PC-3 (cell line): ENCODE measurements around the gene TMOD2. TPM values are rescaled to one million over a fixed set of nuclear protein-coding genes. Genes with fewer than 3 reads are reported as not detected.

ENCODE experiments used
- ATAC-seq: fragments of 200-7000 bp; cut with Tn5 transposase; 2 replicates; pipeline ENCODE4 v1.9.1; 2020; ENCODE audit warnings: mild to moderate bottlenecking, moderate library complexity
- BruUV-seq: library from RNA; stranded (reverse); fragments of 400-500 nt; replicated peaks from 2 replicates; lab custom pipeline; 2021; lab: Mats Ljungman, UMichigan
- CTCF ChIA-PET: fragments of 300-600 bp; sonication (Branson Sonifier 250); formaldehyde crosslinking; loops from one replicate; lab custom pipeline; 2022; ENCODE audit warnings: antibody characterized with exemption; lab: Charles Lee
- POLR2A ChIA-PET: fragments of 300-600 bp; sonication (Branson Sonifier 250); formaldehyde crosslinking; loops from one replicate; lab custom pipeline; 2022; ENCODE audit warnings: antibody characterized with exemption; ENCODE audit not compliant: unreplicated experiment; lab: Charles Lee
- DNase-seq: peaks from one replicate; pipeline ENCODE4 v3.0.0-alpha.2; 2015
- H2AFZ ChIP-seq: fragments of 300-600 bp; sonication (generic); 2 replicates; pipeline ENCODE4 v1.6.0; 2016; ENCODE audit warnings: antibody characterized with exemption, low read length
- H3F3A ChIP-seq: fragments of 300-600 bp; sonication (generic); one replicate; pipeline ENCODE4 v1.6.0; 2017; ENCODE audit warnings: antibody characterized with exemption, low read length, control low read depth, mild to moderate bottlenecking; ENCODE audit not compliant: unreplicated experiment
- H3K27ac ChIP-seq: fragments of 300-600 bp; sonication (generic); 2 replicates; pipeline ENCODE4 v1.5.1; 2016; ENCODE audit warnings: mild to moderate bottlenecking, low read length
- H3K27me3 ChIP-seq: fragments of 300-600 bp; sonication (generic); 2 replicates; pipeline ENCODE4 v1.6.1; 2016; ENCODE audit warnings: low read length, mixed read lengths
- H3K36me3 ChIP-seq: fragments of 300-600 bp; sonication (generic); 2 replicates; pipeline ENCODE4 v1.6.1; 2016; ENCODE audit warnings: low read depth, mixed run types, low read length, mixed read lengths
- H3K4me1 ChIP-seq: fragments of 300-600 bp; sonication (generic); 2 replicates; pipeline ENCODE4 v1.5.1; 2016; ENCODE audit warnings: low read length; ENCODE audit not compliant: insufficient read depth
- H3K4me2 ChIP-seq: fragments of 300-600 bp; sonication (generic); 2 replicates; pipeline ENCODE4 v1.6.0; 2016; ENCODE audit warnings: low read length
- H3K4me3 ChIP-seq: fragments of 300-600 bp; sonication (generic); 2 replicates; pipeline ENCODE4 v1.5.1; 2016; ENCODE audit warnings: mild to moderate bottlenecking, low read length, mixed read lengths
- H3K79me2 ChIP-seq: fragments of 300-600 bp; sonication (generic); 2 replicates; pipeline ENCODE4 v1.6.1; 2017; ENCODE audit warnings: low read length, mixed read lengths
- H3K9ac ChIP-seq: fragments of 300-600 bp; sonication (generic); 2 replicates; pipeline ENCODE4 v1.6.0; 2016; ENCODE audit warnings: mild to moderate bottlenecking, low read length
- H3K9me2 ChIP-seq: fragments of 300-600 bp; sonication (generic); replicated peaks from 2 replicates; pipeline ENCODE4 v1.6.1; 2016; ENCODE audit warnings: mixed run types, low read length, mixed read lengths
- H3K9me3 ChIP-seq: fragments of 300-600 bp; sonication (generic); 2 replicates; pipeline ENCODE4 v1.6.1; 2016; ENCODE audit warnings: low read length, mixed read lengths
- H4K20me1 ChIP-seq: fragments of 300-600 bp; sonication (generic); 2 replicates; pipeline ENCODE4 v1.6.1; 2016; ENCODE audit warnings: low read length, mixed read lengths
- CTCF ChIP-seq: fragments of 300-600 bp; sonication (generic); conservative IDR thresholded peaks from 2 replicates; pipeline ENCODE4 v1.5.1; 2017; ENCODE audit warnings: antibody characterized with exemption, low read depth, mild to moderate bottlenecking, low read length
- EZH2 ChIP-seq: fragments of 300-600 bp; sonication (generic); IDR thresholded peaks from one replicate; pipeline ENCODE4 v1.6.1; 2017; ENCODE audit warnings: antibody characterized with exemption, mild to moderate bottlenecking, low read length; ENCODE audit not compliant: unreplicated experiment
- EZH2phosphoT487 ChIP-seq: fragments of 300-600 bp; sonication (generic); IDR thresholded peaks from 2 replicates; pipeline ENCODE4 v1.6.1; 2018; ENCODE audit warnings: mild to moderate bottlenecking, antibody characterized with exemption, low read length, borderline replicate concordance
- intact Hi-C: fragments of 100-400 bp; cut with micrococcal nuclease; formaldehyde crosslinking; loops from 2 replicates; pipeline ENCODE4 v1.9.0; 2023
- total RNA-seq: library from RNA; depleted of rRNA; stranded (reverse); fragments of >200 nt; gene quantifications from 2 replicates; pipeline ENCODE4 v1.2.3, GENCODE V29; 2014

The TMOD2 gene
- total RNA-seq, 1 experiment from 2014 or later: 0.95 TPM

DNA sequence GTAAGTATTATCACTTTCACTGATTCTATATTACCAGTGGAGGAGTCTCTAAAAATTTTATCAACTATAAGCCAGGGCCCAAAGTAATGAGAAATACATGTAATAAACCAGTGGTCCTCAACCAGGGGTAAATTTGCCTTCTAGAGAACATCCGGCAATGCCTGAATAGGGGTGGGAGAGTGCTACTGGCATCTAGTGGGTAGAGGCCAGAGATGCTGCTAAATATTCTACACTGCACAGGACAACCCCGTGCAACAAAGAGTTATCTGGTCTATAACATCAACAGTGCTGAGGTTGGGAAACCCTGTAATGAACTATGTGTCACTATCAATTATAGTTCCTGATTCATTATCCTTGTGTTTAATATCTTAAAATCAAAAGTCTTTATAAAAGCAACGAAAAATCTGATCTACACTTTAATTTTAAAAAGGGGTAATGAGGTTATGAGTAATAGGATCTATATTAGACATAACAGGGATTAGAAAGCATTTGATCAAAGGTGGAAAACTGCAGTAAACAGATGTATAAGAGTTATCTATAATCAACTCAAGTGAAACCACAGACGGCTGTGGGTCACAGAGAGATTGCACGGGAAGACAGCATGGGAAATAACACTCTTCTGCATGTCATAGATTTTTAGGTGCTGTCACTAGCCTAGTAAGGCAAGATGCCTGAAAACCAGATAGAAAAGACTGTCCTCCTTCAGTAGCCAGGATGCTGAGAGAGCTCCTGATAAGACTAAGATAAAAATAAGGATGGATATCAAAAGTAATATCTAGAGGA, 16.0 kb upstream of the TMOD2 start:
- peaks cover 14% of the 10 kb centered on the region; the same call in 1 of the 2 replicates for H3K79me2 ChIP-seq
- H4K20me1 ChIP-seq: no peaks in the 10 kb centered on the region
- intact Hi-C loops: no loop called here
- ChIA-PET CTCF (no interaction called here), POLR2A (no interaction called here)
- no peaks in the 10 kb centered on the region for H3K9me2 ChIP-seq
- H3K27me3 ChIP-seq: no peaks in the 10 kb centered on the region
- H3K36me3 ChIP-seq: no peaks in the 10 kb centered on the region
- no peak for TF ChIP-seq EZH2
- TF ChIP-seq EZH2phosphoT487: no peak
- no peak for TF ChIP-seq CTCF
- peak overlapping the region; percentile 85 for H3K4me2 ChIP-seq
- H3K27ac ChIP-seq: no peak overlapping the region
- H3K9ac ChIP-seq: no peak overlapping the region
- H3K4me3 ChIP-seq: peak overlapping the region; percentile 66; the same call in 1 of the 2 replicates
- no TSS peak for BruUV-seq
- DNase-seq (no peak), ATAC-seq (no peak)
- H3K9me3 ChIP-seq: no peaks in the 10 kb centered on the region
- H3F3A ChIP-seq: no peaks in the 10 kb centered on the region
- H2AFZ ChIP-seq: no peak overlapping the region
- H3K4me1 ChIP-seq: peaks cover 12% of the 10 kb centered on the region

DNA sequence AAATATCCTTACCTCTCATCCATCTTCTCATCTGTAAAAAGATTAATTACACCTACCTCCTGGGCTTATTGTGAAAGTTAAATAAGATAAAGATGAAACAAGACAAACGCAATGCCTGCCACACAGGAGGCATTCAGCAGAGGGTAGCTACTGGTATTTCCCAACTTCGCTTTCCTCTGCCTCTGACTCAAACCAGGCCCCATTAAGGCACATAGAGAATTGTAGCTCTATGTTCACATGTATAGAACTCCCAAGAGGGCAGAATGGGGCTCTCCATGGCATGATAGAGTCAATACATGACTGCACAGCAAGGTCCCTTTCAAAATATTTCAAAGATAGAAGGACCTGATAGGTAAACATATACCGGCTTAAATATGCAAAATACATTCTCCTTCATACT, 15.3 kb upstream of the TMOD2 start:
- Histone ChIP-seq H3K4me3 (peak overlapping the region; percentile 66), H3K9me3 (no peaks in the 10 kb centered on the region), H3K27ac (no peak overlapping the region), H3K4me2 (peak overlapping the region; percentile 85), H3K9ac (no peak overlapping the region), H4K20me1 (no peaks in the 10 kb centered on the region), H3K36me3 (no peaks in the 10 kb centered on the region), H3F3A (no peaks in the 10 kb centered on the region), H3K9me2 (no peaks in the 10 kb centered on the region), H3K27me3 (no peaks in the 10 kb centered on the region), H3K79me2 (peaks cover 14% of the 10 kb centered on the region; the same call in 1 of the 2 replicates), H3K4me1 (peaks cover 12% of the 10 kb centered on the region), H2AFZ (peak overlapping the region; percentile 4; the same call in 1 of the 2 replicates)
- ATAC-seq (no peak), DNase-seq (no peak)
- TF ChIP-seq CTCF (no peak), EZH2phosphoT487 (no peak), EZH2 (no peak)
- BruUV-seq: no TSS peak
- POLR2A ChIA-PET: no interaction called here
- intact Hi-C loops: no loop called here
- CTCF ChIA-PET: no interaction called here
